Thyroid gland (tissue), 4 donors: Measurements from ENCODE around the gene FAM193A. TPM values are rescaled to one million over a fixed set of nuclear protein-coding genes. Genes with fewer than 3 reads are reported as not detected.

Source experiments
- DNase-seq, 2 donors: peaks; one replicate each; pipeline ENCODE4 v3.0.0-alpha.2; 2019
- H3K27ac ChIP-seq, 3 donors: fragments of 200-600 bp; sonication (generic); 1 replicate in 2 of 3; 2 replicates in 1 of 3; pipeline ENCODE4 v1.5.1; 2016 to 2019; ENCODE audit warnings: mild to moderate bottlenecking in 1 of 3, moderate library complexity in 1 of 3
- H3K27me3 ChIP-seq: fragments of 200-600 bp; sonication (generic); one replicate; pipeline ENCODE4 v1.5.1; 2019
- H3K36me3 ChIP-seq, 2 donors: fragments of 200-600 bp; sonication (generic); one replicate each; pipeline ENCODE4 v1.5.1; 2016 to 2019
- H3K4me1 ChIP-seq, 2 donors: fragments of 200-600 bp; sonication (generic); one replicate each; pipeline ENCODE4 v1.5.1; 2017 to 2019
- H3K4me3 ChIP-seq, 3 donors: fragments of 200-600 bp; sonication (generic); replicated peaks in 1 of 3; 1 replicate in 2 of 3; 2 replicates in 1 of 3; pipeline ENCODE4 v1.5.1; 2016; ENCODE audit warnings: mild to moderate bottlenecking in 1 of 3
- H3K9me3 ChIP-seq: fragments of 200-600 bp; sonication (generic); one replicate; pipeline ENCODE4 v1.5.1; 2017
- CTCF ChIP-seq, 6 experiments: fragments of 200-600 bp in 3 of 6; fragments of 450-650 bp in 3 of 6; sonication (generic) in 3 of 6; IDR thresholded peaks; one replicate each; pipeline ENCODE4 v1.5.1; 2016 to 2019; ENCODE audit warnings: antibody characterized with exemption in 6 of 6, mild to moderate bottlenecking in 2 of 6, inconsistent platforms in 1 of 6, moderate library complexity in 1 of 6
- POLR2A ChIP-seq, 2 donors: fragments of 450-650 bp; IDR thresholded peaks; one replicate each; pipeline ENCODE4 v1.6.1; 2017; ENCODE audit warnings: antibody characterized with exemption in 2 of 2, mild to moderate bottlenecking in 2 of 2, moderate library complexity in 1 of 2
- WGBS, 2 donors: methylation state at CpG; one replicate each; pipeline ENCODE4 v1.1.5; 2017; 5-methylcytosine and 5-hydroxymethylcytosine counted together
- intact Hi-C: fragments of 100-400 bp; cut with DNase I; formaldehyde crosslinking; loops from one replicate; pipeline ENCODE4 v1.15.1; 2023
- total RNA-seq, 4 donors: library from RNA; depleted of rRNA; stranded (reverse); fragments of >200 nt; gene quantifications; one replicate each; pipeline ENCODE4 v1.2.3, GENCODE V29; 2016

The FAM193A gene
- total RNA-seq, 4 donors from 2014 or later = 22.4 to 36.7 (median 30.3) TPM

GRCh38 chr4:2731907-2732317 is 195.5 kb downstream of the FAM193A start:
- 94% methylated on average over 27 to 28 of the region's 28 CpGs for WGBS, 2 donors
- H3K4me3 ChIP-seq = no peak overlapping the region
- H3K27me3 ChIP-seq = no peaks in the 10 kb centered on the region
- H3K4me1 ChIP-seq = peaks cover 0 to 9% of the 10 kb centered on the region in 2 donors
- H3K36me3 ChIP-seq = peaks cover 7 to 13% of the 10 kb centered on the region in 2 donors
- TF ChIP-seq POLR2A (IDR thresholded peaks at IDR 0.05) = no peak
- no peak for TF ChIP-seq CTCF (IDR thresholded peaks at IDR 0.05)
- intact Hi-C loops = no loop called here
- no peaks in the 10 kb centered on the region for H3K9me3 ChIP-seq
- no peak overlapping the region for H3K27ac ChIP-seq
- no peak for DNase-seq

GRCh38 chr4:2732526-2732925 is 196.1 kb downstream of the FAM193A start:
- H3K27ac ChIP-seq = no peak overlapping the region
- H3K4me1 ChIP-seq = peaks cover 0 to 9% of the 10 kb centered on the region in 2 donors
- intact Hi-C loops = no loop called here
- peaks cover 7 to 13% of the 10 kb centered on the region in 2 donors for H3K36me3 ChIP-seq
- no peak overlapping the region for H3K4me3 ChIP-seq
- no peak for DNase-seq
- no peaks in the 10 kb centered on the region for H3K9me3 ChIP-seq
- WGBS, 2 donors = 91 to 94% methylated on average over 6 of the region's 6 CpGs
- no peaks in the 10 kb centered on the region for H3K27me3 ChIP-seq
- no peak for TF ChIP-seq CTCF (IDR thresholded peaks at IDR 0.05)

- no peak for TF ChIP-seq CTCF (IDR thresholded peaks at IDR 0.05)
- no peak for TF ChIP-seq POLR2A (IDR thresholded peaks at IDR 0.05)
- H3K4me1 ChIP-seq = peaks cover 0 to 8% of the 10 kb centered on the region in 2 donors
- no peak overlapping the region for H3K4me3 ChIP-seq
- 86 to 89% methylated on average over 17 to 21 of the region's 21 CpGs for WGBS, 2 donors
- no peaks in the 10 kb centered on the region for H3K27me3 ChIP-seq
- no peak overlapping the region for H3K27ac ChIP-seq
- no peaks in the 10 kb centered on the region for H3K9me3 ChIP-seq
- peaks cover 7 to 13% of the 10 kb centered on the region in 2 donors for H3K36me3 ChIP-seq
- intact Hi-C loops = no loop called here
- no peak for DNase-seq
Observed at GRCh38 chr4:2733001-2733843, 196.8 kb downstream of the FAM193A start.

- 87 to 88% methylated on average over 2 of the region's 2 CpGs for WGBS, 2 donors
- intact Hi-C loops = no loop called here
- peaks cover 7 to 13% of the 10 kb centered on the region in 2 donors for H3K36me3 ChIP-seq
- no peak for DNase-seq
- H3K4me3 ChIP-seq = no peak overlapping the region
- TF ChIP-seq CTCF (IDR thresholded peaks at IDR 0.05) (no peak), POLR2A (IDR thresholded peaks at IDR 0.05) (no peak)
- H3K4me1 ChIP-seq = peaks cover 0 to 2% of the 10 kb centered on the region in 2 donors
- no peaks in the 10 kb centered on the region for H3K9me3 ChIP-seq
- H3K27me3 ChIP-seq = no peaks in the 10 kb centered on the region
- no peak overlapping the region for H3K27ac ChIP-seq
Observed at GRCh38 chr4:2733844-2734574, 197.6 kb downstream of the FAM193A start.

GRCh38 chr4:2734612-2735011 is 198.2 kb downstream of the FAM193A start:
- Histone ChIP-seq H3K9me3 (no peaks in the 10 kb centered on the region), H3K27me3 (no peaks in the 10 kb centered on the region), H3K4me1 (no peaks in the 10 kb centered on the region), H3K27ac (no peak overlapping the region), H3K4me3 (no peak overlapping the region), H3K36me3 (peaks cover 7 to 13% of the 10 kb centered on the region in 2 donors)
- WGBS, 2 donors = 91 to 93% methylated on average over 1 of the region's 1 CpG
- no peak for TF ChIP-seq CTCF (IDR thresholded peaks at IDR 0.05)
- no peak for TF ChIP-seq POLR2A (IDR thresholded peaks at IDR 0.05)
- intact Hi-C loops = no loop called here
- DNase-seq = no peak
